ENCODE measurements around the gene LUZP2.

- TF ChIP-seq POLR2AphosphoS5 (IDR thresholded peaks at IDR 0.05) (no peak), EP300 (IDR thresholded peaks at IDR 0.05) (no peak), POLR2A (IDR thresholded peaks at IDR 0.05) (no peak)
- TF ChIP-seq, protein P1, sequence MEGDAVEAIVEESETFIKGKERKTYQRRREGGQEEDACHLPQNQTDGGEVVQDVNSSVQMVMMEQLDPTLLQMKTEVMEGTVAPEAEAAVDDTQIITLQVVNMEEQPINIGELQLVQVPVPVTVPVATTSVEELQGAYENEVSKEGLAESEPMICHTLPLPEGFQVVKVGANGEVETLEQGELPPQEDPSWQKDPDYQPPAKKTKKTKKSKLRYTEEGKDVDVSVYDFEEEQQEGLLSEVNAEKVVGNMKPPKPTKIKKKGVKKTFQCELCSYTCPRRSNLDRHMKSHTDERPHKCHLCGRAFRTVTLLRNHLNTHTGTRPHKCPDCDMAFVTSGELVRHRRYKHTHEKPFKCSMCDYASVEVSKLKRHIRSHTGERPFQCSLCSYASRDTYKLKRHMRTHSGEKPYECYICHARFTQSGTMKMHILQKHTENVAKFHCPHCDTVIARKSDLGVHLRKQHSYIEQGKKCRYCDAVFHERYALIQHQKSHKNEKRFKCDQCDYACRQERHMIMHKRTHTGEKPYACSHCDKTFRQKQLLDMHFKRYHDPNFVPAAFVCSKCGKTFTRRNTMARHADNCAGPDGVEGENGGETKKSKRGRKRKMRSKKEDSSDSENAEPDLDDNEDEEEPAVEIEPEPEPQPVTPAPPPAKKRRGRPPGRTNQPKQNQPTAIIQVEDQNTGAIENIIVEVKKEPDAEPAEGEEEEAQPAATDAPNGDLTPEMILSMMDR (IDR thresholded peaks at IDR 0.05): no peak
These were observed 182.0 kb downstream of the LUZP2 start for GRCh38 chr11:24678703-24679348.

Data from gastroesophageal sphincter (tissue), 3 donors.